DND-41 (cell line): ENCODE measurements around the gene PGGT1B.

Experiments used
- CTCF ChIP-seq: IDR thresholded peaks from 2 replicates; pipeline ENCODE4 v1.5.1; 2012; ENCODE audit warnings: borderline replicate concordance, low read length, moderate library complexity, mild to moderate bottlenecking; ENCODE audit not compliant: poor library complexity, severe bottlenecking; ENCODE audit errors: extremely low read depth
- EZH2 ChIP-seq: IDR thresholded peaks from 3 replicates; pipeline ENCODE4 v1.6.1; 2012; ENCODE audit warnings: borderline replicate concordance, low read depth, mild to moderate bottlenecking, moderate library complexity, low read length, inconsistent platforms; ENCODE audit not compliant: severe bottlenecking

- TF ChIP-seq CTCF (no peak), EZH2 (no peak)
These were observed 19.3 kb downstream of the PGGT1B start for GRCh38 chr5:115243412-115243811.
